Fibroblast of lung (primary cell): ENCODE measurements around the gene GPC3. TPM values are rescaled to one million over a fixed set of nuclear protein-coding genes. Genes with fewer than 3 reads are reported as not detected.

ENCODE experiments used
- DNase-seq, 2 donors: peaks; one replicate each; pipeline versions ENCODE4 v3.0.0 to v3.0.0-alpha.2; 2010; ENCODE audit warnings: low read depth in 2 of 2
- H2AFZ ChIP-seq: 2 replicates; pipeline ENCODE4 v1.5.1; 2012; ENCODE audit warnings: low read length, control low read depth, inconsistent platforms
- H3K27ac ChIP-seq: 2 replicates; pipeline ENCODE4 v1.5.1; 2011; ENCODE audit warnings: low read length, control low read depth; ENCODE audit not compliant: insufficient read depth
- H3K27me3 ChIP-seq: 2 replicates; pipeline ENCODE4 v1.5.1; 2011; ENCODE audit warnings: mild to moderate bottlenecking, low read length; ENCODE audit not compliant: control insufficient read depth, insufficient read depth
- H3K36me3 ChIP-seq: 2 replicates; pipeline ENCODE4 v1.5.1; 2011; ENCODE audit warnings: low read length; ENCODE audit not compliant: control insufficient read depth, insufficient read depth
- H3K4me1 ChIP-seq: 2 replicates; pipeline ENCODE4 v1.5.1; 2011; ENCODE audit warnings: low read length; ENCODE audit not compliant: control insufficient read depth, insufficient read depth; ENCODE audit errors: extremely low read depth
- H3K4me2 ChIP-seq: 2 replicates; pipeline ENCODE4 v1.5.1; 2011; ENCODE audit warnings: low read length, control low read depth; ENCODE audit not compliant: insufficient read depth; ENCODE audit errors: extremely low read depth
- H3K4me3 ChIP-seq, 4 experiments: fragments of 200-600 bp in 1 of 4; sonication (generic) in 1 of 4; replicated peaks in 1 of 4; 2 replicates each; pipeline ENCODE4 v1.5.1; 2011 to 2016; ENCODE audit warnings: low read length in 4 of 4, low read depth in 3 of 4, mild to moderate bottlenecking in 3 of 4, control low read depth in 2 of 4, inconsistent platforms in 1 of 4, mixed read lengths in 1 of 4; ENCODE audit not compliant: insufficient read depth in 1 of 4; ENCODE audit errors: control extremely low read depth in 1 of 4
- H3K79me2 ChIP-seq: 2 replicates; pipeline ENCODE4 v1.5.1; 2012; ENCODE audit warnings: mild to moderate bottlenecking, low read length, inconsistent platforms; ENCODE audit not compliant: control insufficient read depth, insufficient read depth
- H3K9ac ChIP-seq: 2 replicates; pipeline ENCODE4 v1.5.1; 2011; ENCODE audit warnings: mild to moderate bottlenecking, low read length, control low read depth; ENCODE audit not compliant: insufficient read depth
- H3K9me3 ChIP-seq: 2 replicates; pipeline ENCODE4 v1.5.1; 2012; ENCODE audit warnings: low read depth, low read length; ENCODE audit not compliant: control insufficient read depth, insufficient read depth
- H4K20me1 ChIP-seq: 2 replicates; pipeline ENCODE4 v1.5.1; 2011; ENCODE audit warnings: low read length; ENCODE audit not compliant: control insufficient read depth, insufficient read depth; ENCODE audit errors: extremely low read depth
- CTCF ChIP-seq, 2 donors: IDR thresholded peaks in 1 of 2; conservative IDR thresholded peaks in 1 of 2; 1 replicate in 1 of 2; 2 replicates in 1 of 2; pipeline ENCODE4 v1.5.1; 2011 to 2012; ENCODE audit warnings: low read length in 2 of 2, control low read depth in 1 of 2, inconsistent platforms in 1 of 2, low read depth in 1 of 2, mild to moderate bottlenecking in 1 of 2
- EZH2 ChIP-seq: IDR thresholded peaks from 2 replicates; pipeline ENCODE4 v1.5.1; 2012; ENCODE audit warnings: low read length, control low read depth, mild to moderate bottlenecking; ENCODE audit errors: missing control alignments
- polyA plus RNA-seq, 2 donors: library from polyadenylated mRNA; depleted of rRNA in 1 of 2; stranded (reverse) in 1 of 2; unstranded in 1 of 2; fragments of >200 nt; gene quantifications; 2 replicates each; pipeline ENCODE4 v1.2.1, GENCODE V29; 2011 to 2012; ENCODE audit warnings: missing spikeins in 1 of 2
- total RNA-seq: library from RNA; depleted of rRNA; stranded (reverse); fragments of >200 nt; gene quantifications from 2 replicates; pipeline ENCODE4 v1.2.1, GENCODE V29; 2014

The GPC3 gene
- total and polyA plus RNA-seq, 2 donors (not counting 1 experiment from before 2014, with no cell fraction given), result 6.4 to 7.1 TPM

- no peak overlapping the region for H2AFZ ChIP-seq
- H3K9me3 ChIP-seq, result no peaks in the 10 kb centered on the region
- no peaks in the 10 kb centered on the region for H3K36me3 ChIP-seq
- no peak for DNase-seq
- no peak overlapping the region for H3K4me2 ChIP-seq
- H3K9ac ChIP-seq, result no peak overlapping the region
- TF ChIP-seq CTCF (conservative IDR thresholded peaks at IDR 0.05 in 1 of 2, IDR thresholded peaks at IDR 0.05 in 1 of 2; ENCODE audit: low read depth in 1 of 2, low read length in 2 of 2) (no peak), EZH2 (no peak)
- no peak overlapping the region for H3K4me3 ChIP-seq
- no peaks in the 10 kb centered on the region for H3K27me3 ChIP-seq
- no peak overlapping the region for H3K27ac ChIP-seq
- H3K4me1 ChIP-seq, result no peaks in the 10 kb centered on the region
- H4K20me1 ChIP-seq, result peaks cover 2% of the 10 kb centered on the region
- no peaks in the 10 kb centered on the region for H3K79me2 ChIP-seq
Measured at GRCh38 chrX:133971586-133971985, 13.8 kb downstream of the GPC3 start.

- H3K4me1 ChIP-seq, result no peaks in the 10 kb centered on the region
- no peaks in the 10 kb centered on the region for H3K79me2 ChIP-seq
- H3K4me2 ChIP-seq, result no peak overlapping the region
- no peak overlapping the region for H3K4me3 ChIP-seq
- no peak overlapping the region for H3K27ac ChIP-seq
- H2AFZ ChIP-seq, result no peak overlapping the region
- no peaks in the 10 kb centered on the region for H3K9me3 ChIP-seq
- no peaks in the 10 kb centered on the region for H3K36me3 ChIP-seq
- TF ChIP-seq CTCF (conservative IDR thresholded peaks at IDR 0.05 in 1 of 2, IDR thresholded peaks at IDR 0.05 in 1 of 2; ENCODE audit: low read depth in 1 of 2, low read length in 2 of 2) (no peak), EZH2 (no peak)
- no peak for DNase-seq
- no peaks in the 10 kb centered on the region for H3K27me3 ChIP-seq
- H4K20me1 ChIP-seq, result peaks cover 2% of the 10 kb centered on the region
- no peak overlapping the region for H3K9ac ChIP-seq
Measured at GRCh38 chrX:133970076-133970475, 15.3 kb downstream of the GPC3 start.

GRCh38 chrX:133969191-133969590 is 16.2 kb downstream of the GPC3 start:
- H2AFZ ChIP-seq, result no peak overlapping the region
- TF ChIP-seq CTCF (conservative IDR thresholded peaks at IDR 0.05 in 1 of 2, IDR thresholded peaks at IDR 0.05 in 1 of 2; ENCODE audit: low read depth in 1 of 2, low read length in 2 of 2) (no peak), EZH2 (no peak)
- H3K27me3 ChIP-seq, result no peaks in the 10 kb centered on the region
- H3K4me1 ChIP-seq, result no peaks in the 10 kb centered on the region
- no peaks in the 10 kb centered on the region for H3K9me3 ChIP-seq
- H3K36me3 ChIP-seq, result no peaks in the 10 kb centered on the region
- no peak for DNase-seq
- peaks cover 2% of the 10 kb centered on the region for H4K20me1 ChIP-seq
- no peaks in the 10 kb centered on the region for H3K79me2 ChIP-seq
- no peak overlapping the region for H3K4me2 ChIP-seq
- H3K27ac ChIP-seq, result no peak overlapping the region
- H3K9ac ChIP-seq, result no peak overlapping the region
- no peak overlapping the region for H3K4me3 ChIP-seq
